ENCODE data around the gene HRH2.

- TF ChIP-seq, protein P1, sequence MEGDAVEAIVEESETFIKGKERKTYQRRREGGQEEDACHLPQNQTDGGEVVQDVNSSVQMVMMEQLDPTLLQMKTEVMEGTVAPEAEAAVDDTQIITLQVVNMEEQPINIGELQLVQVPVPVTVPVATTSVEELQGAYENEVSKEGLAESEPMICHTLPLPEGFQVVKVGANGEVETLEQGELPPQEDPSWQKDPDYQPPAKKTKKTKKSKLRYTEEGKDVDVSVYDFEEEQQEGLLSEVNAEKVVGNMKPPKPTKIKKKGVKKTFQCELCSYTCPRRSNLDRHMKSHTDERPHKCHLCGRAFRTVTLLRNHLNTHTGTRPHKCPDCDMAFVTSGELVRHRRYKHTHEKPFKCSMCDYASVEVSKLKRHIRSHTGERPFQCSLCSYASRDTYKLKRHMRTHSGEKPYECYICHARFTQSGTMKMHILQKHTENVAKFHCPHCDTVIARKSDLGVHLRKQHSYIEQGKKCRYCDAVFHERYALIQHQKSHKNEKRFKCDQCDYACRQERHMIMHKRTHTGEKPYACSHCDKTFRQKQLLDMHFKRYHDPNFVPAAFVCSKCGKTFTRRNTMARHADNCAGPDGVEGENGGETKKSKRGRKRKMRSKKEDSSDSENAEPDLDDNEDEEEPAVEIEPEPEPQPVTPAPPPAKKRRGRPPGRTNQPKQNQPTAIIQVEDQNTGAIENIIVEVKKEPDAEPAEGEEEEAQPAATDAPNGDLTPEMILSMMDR (IDR thresholded peaks at IDR 0.05) = peak in 5 of 7 experiments; percentile 10 to 50 (median 35)
- no peak for TF ChIP-seq POLR2A (IDR thresholded peaks at IDR 0.05)
Measured at GRCh38 chr5:175696139-175696854, 38.4 kb downstream of the HRH2 start.

All from body of pancreas (tissue), 4 donors.